ENCODE data around the gene ETNPPL. TPM values are rescaled to one million over a fixed set of nuclear protein-coding genes. Genes with fewer than 3 reads are reported as not detected.

Gene ETNPPL
- total RNA-seq, 4 donors from 2014 or later, result 0.30 to 16.2 (median 9.0) TPM

DNA sequence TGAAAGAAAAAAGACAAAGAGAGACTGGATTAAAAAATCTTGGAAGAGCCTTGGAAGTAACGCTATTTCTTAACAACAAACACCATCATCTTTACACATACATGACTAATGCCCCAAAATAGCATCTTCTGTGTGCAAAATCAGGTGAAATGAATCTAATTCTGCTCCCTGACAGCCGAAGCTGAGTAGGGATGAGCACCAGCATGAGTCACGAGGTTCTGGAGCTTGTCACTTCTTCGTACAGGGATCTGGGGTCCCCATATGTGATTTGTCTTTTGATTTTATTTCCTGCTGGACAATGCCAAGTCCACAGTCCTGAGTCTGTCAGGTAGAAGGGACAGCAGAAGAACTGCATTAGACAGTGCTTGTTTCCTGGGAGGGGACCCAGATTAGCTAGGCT is 56.6 kb downstream of the ETNPPL start:
- Histone ChIP-seq H3K27me3 (no peaks in the 10 kb centered on the region), H3K36me3 (no peaks in the 10 kb centered on the region), H3K4me3 (no peak overlapping the region), H3K4me1 (no peaks in the 10 kb centered on the region), H3K27ac (no peak overlapping the region), H3K9me3 (no peaks in the 10 kb centered on the region)
- TF ChIP-seq POLR2A (IDR thresholded peaks at IDR 0.05) (no peak), EP300 (IDR thresholded peaks at IDR 0.05) (no peak)
- TF ChIP-seq, protein P1, sequence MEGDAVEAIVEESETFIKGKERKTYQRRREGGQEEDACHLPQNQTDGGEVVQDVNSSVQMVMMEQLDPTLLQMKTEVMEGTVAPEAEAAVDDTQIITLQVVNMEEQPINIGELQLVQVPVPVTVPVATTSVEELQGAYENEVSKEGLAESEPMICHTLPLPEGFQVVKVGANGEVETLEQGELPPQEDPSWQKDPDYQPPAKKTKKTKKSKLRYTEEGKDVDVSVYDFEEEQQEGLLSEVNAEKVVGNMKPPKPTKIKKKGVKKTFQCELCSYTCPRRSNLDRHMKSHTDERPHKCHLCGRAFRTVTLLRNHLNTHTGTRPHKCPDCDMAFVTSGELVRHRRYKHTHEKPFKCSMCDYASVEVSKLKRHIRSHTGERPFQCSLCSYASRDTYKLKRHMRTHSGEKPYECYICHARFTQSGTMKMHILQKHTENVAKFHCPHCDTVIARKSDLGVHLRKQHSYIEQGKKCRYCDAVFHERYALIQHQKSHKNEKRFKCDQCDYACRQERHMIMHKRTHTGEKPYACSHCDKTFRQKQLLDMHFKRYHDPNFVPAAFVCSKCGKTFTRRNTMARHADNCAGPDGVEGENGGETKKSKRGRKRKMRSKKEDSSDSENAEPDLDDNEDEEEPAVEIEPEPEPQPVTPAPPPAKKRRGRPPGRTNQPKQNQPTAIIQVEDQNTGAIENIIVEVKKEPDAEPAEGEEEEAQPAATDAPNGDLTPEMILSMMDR (IDR thresholded peaks at IDR 0.05), result no peak
- WGBS, 2 donors, result 66 to 70% methylated on average over 4 of the region's 4 CpGs
- no peak for DNase-seq (ENCODE audit: low spot score in 2 of 2)

DNA sequence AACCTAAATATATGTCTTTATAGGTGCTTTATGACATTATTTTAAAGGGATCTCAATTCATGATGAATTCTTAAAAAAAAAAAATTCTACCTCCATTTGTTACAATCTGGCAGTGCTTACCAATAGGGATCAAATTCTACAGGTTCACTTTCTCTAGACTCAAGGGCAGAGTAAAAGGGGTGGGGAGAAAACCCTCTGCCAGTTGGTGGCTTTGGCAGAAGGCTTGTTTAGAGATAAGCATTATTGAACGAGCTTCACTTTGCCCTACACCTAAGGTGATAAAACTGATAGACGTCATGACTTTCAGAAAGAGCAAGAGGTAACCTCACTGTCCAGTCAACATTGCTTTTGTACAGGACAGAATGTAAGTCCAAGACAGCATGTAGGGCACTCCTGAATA is 58.9 kb downstream of the ETNPPL start:
- Histone ChIP-seq H3K36me3 (no peaks in the 10 kb centered on the region), H3K9me3 (no peaks in the 10 kb centered on the region), H3K27ac (no peak overlapping the region), H3K4me3 (no peak overlapping the region), H3K4me1 (peaks cover 0 to 4% (median 0%) of the 10 kb centered on the region in 4 donors), H3K27me3 (no peaks in the 10 kb centered on the region)
- WGBS, 2 donors, result 81 to 84% methylated on average over 2 of the region's 2 CpGs
- DNase-seq (ENCODE audit: low spot score in 2 of 2), result no peak
- TF ChIP-seq EP300 (IDR thresholded peaks at IDR 0.05) (no peak), POLR2A (IDR thresholded peaks at IDR 0.05) (no peak)
- TF ChIP-seq, protein P1 (IDR thresholded peaks at IDR 0.05), result no peak

DNA sequence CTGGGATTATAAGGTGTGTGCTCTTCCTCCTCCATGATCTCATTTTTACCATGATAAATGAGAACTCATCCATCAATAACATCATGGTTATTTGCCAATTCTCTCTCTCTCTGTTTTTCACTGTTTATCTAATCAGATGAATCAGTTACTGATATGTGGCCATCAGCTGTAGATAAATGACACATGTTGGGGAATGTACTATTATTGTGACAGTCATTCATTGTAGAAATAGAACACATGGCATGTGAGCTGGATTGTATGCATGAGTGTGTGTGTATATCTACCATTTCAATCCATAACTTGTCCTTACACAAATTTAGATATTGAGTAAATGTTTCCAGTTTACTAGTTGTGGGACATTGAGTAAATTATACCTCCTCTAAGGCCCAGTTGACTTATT is 59.5 kb downstream of the ETNPPL start:
- no peak overlapping the region for H3K4me3 ChIP-seq
- no peaks in the 10 kb centered on the region for H3K9me3 ChIP-seq
- H3K27me3 ChIP-seq, result no peaks in the 10 kb centered on the region
- H3K36me3 ChIP-seq, result no peaks in the 10 kb centered on the region
- peaks cover 0 to 4% (median 0%) of the 10 kb centered on the region in 4 donors for H3K4me1 ChIP-seq
- no peak for TF ChIP-seq EP300 (IDR thresholded peaks at IDR 0.05)
- no peak for TF ChIP-seq POLR2A (IDR thresholded peaks at IDR 0.05)
- TF ChIP-seq, protein P1 (IDR thresholded peaks at IDR 0.05), result no peak
- DNase-seq (ENCODE audit: low spot score in 2 of 2), result no peak
- H3K27ac ChIP-seq, result no peak overlapping the region

DNA sequence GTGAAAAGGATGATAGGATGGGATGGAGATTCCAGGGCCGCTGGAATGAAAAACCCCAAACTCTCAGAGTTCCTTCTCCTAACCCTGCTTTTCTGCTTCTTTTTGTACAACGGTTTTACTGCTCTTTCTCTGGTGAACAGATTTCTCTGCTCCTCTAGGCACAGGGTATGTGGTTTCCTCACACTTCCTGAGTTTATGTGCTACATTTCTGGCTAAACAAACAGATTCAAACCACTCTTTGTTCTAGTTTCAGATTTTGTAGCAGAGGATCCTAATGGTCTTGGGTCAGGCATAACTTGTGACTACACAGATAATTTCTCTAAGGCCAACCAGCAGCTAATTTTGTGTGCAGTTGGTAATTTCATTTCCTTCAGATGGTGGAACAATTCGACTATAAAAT is 59.9 kb downstream of the ETNPPL start:
- H3K36me3 ChIP-seq, result no peaks in the 10 kb centered on the region
- no peak for TF ChIP-seq POLR2A (IDR thresholded peaks at IDR 0.05)
- TF ChIP-seq, protein P1 (IDR thresholded peaks at IDR 0.05), result no peak
- TF ChIP-seq EP300 (IDR thresholded peaks at IDR 0.05), result no peak
- 45 to 49% methylated on average over 3 of the region's 3 CpGs for WGBS, 2 donors
- H3K9me3 ChIP-seq, result no peaks in the 10 kb centered on the region
- H3K27ac ChIP-seq, result no peak overlapping the region
- H3K27me3 ChIP-seq, result no peaks in the 10 kb centered on the region
- H3K4me1 ChIP-seq, result peaks cover 0 to 4% (median 0%) of the 10 kb centered on the region in 4 donors
- no peak for DNase-seq (ENCODE audit: low spot score in 2 of 2)
- no peak overlapping the region for H3K4me3 ChIP-seq

DNA sequence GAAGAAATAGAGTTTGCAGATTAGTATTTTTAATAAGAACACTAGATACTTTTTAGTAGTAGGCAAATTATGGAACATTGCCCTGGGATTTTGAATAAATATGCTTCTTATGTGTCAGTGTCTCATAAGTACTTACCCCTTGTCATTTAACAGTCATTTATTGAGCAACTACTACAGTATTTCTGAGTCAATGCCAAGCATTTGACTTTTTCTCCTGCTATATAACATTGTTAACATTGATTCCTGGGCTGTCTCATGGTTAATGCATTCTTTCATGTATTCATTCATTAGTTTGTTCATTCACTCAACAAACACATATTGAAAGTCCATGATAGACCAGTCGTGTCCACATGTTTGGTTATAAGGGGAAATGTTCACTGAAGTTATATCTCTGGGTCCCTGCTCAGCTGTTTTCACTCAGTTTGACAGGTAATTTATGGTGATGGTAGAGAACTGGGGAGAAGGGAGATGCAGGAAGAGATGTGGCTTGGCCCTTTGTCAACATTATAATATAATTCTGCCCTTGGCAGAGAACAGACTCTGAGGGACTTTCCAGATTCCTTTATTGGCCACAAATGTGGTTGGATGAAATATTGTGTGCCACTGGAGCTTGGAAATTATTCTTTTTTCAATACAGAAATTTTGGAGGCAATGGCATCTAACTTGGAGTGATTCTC is 62.6 kb downstream of the ETNPPL start:
- TF ChIP-seq POLR2A (IDR thresholded peaks at IDR 0.05) (no peak), EP300 (IDR thresholded peaks at IDR 0.05) (no peak)
- TF ChIP-seq, protein P1 (IDR thresholded peaks at IDR 0.05), result no peak
- DNase-seq (ENCODE audit: low spot score in 2 of 2), result no peak
- no peak overlapping the region for H3K27ac ChIP-seq
- WGBS, 2 donors, result 53% methylated on average over 1 of the region's 1 CpG
- no peaks in the 10 kb centered on the region for H3K36me3 ChIP-seq
- no peaks in the 10 kb centered on the region for H3K9me3 ChIP-seq
- H3K4me1 ChIP-seq, result peaks cover 0 to 4% (median 0%) of the 10 kb centered on the region in 4 donors
- no peaks in the 10 kb centered on the region for H3K27me3 ChIP-seq
- H3K4me3 ChIP-seq, result no peak overlapping the region
